Fibroblast of mammary gland (primary cell): ENCODE measurements around the gene PLEKHG4B.

Experiments
- DNase-seq: peaks from one replicate; pipeline ENCODE4 v3.0.0-alpha.2; 2010; ENCODE audit warnings: low read depth
- H3K4me3 ChIP-seq: 2 replicates; pipeline ENCODE4 v1.5.1; 2011; ENCODE audit warnings: low read depth, mild to moderate bottlenecking, low read length, moderate library complexity; ENCODE audit not compliant: control insufficient read depth
- CTCF ChIP-seq: conservative IDR thresholded peaks from 2 replicates; pipeline ENCODE4 v1.5.1; 2011; ENCODE audit warnings: low read depth, low read length, inconsistent platforms; ENCODE audit not compliant: control insufficient read depth, insufficient read depth

The PLEKHG4B gene

GRCh38 chr5:189486-189885 lies 97.5 kb downstream of the PLEKHG4B start:
- no peak overlapping the region for H3K4me3 ChIP-seq
- DNase-seq: no peak
- no peak for TF ChIP-seq CTCF

DNA sequence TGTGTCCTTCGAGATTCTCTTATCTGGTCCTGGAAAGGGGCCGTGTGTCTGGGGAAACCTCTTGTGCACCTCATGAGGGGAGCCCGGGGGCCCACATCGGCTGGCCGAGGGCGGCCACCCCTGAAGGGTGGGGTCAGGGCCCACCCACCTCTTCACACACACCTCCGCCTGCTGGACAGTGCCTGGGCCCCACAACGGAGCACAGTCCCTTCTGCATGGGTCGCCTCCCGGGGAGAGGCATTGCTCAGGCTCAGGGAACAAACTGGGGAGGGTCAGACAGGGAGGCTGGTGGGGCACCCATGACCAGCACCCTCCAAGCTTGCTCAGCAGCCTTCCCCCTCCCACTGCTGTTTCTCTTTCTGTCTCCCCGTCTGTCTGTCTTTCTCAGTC lies 98.0 kb downstream of the PLEKHG4B start:
- no peak for DNase-seq
- no peak for TF ChIP-seq CTCF

DNA sequence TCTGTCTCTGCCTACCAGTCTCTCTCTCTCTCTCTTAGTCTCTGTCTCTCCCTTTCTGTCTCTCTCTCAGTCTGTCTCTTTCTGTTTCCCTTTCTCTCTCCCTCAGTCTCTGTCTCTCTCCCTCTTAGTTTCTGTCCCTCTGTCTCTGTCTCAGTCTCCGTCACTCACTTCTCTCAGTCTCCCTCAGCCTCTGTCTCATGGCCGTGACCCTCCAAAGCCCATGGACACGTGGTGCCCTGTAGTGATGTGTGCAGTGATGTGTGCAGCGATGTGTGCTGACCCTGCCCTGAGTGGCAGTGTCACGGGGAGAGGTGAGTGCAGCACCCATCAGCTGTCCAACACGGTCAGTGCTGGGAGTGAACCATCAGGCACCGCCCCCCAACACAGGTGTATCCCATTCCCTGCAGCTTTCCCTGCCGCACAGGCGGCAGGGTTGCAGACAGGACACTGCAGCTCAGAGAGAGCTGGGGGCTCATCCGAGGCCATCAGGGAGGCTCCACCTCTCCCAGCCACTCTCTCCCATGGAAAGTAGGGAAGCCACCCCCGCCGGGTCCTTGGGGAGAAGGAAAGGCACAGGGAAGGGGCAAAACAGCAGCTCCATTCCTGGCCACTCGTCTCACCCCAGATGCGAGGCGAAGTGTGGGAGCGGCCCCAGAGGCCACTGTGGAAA lies 98.5 kb downstream of the PLEKHG4B start:
- no peak for TF ChIP-seq CTCF
- H3K4me3 ChIP-seq: no peak overlapping the region
- DNase-seq: no peak

More for the DNA sequence above, 98.0 kb downstream of the PLEKHG4B start:
- no peak overlapping the region for H3K4me3 ChIP-seq

DNA sequence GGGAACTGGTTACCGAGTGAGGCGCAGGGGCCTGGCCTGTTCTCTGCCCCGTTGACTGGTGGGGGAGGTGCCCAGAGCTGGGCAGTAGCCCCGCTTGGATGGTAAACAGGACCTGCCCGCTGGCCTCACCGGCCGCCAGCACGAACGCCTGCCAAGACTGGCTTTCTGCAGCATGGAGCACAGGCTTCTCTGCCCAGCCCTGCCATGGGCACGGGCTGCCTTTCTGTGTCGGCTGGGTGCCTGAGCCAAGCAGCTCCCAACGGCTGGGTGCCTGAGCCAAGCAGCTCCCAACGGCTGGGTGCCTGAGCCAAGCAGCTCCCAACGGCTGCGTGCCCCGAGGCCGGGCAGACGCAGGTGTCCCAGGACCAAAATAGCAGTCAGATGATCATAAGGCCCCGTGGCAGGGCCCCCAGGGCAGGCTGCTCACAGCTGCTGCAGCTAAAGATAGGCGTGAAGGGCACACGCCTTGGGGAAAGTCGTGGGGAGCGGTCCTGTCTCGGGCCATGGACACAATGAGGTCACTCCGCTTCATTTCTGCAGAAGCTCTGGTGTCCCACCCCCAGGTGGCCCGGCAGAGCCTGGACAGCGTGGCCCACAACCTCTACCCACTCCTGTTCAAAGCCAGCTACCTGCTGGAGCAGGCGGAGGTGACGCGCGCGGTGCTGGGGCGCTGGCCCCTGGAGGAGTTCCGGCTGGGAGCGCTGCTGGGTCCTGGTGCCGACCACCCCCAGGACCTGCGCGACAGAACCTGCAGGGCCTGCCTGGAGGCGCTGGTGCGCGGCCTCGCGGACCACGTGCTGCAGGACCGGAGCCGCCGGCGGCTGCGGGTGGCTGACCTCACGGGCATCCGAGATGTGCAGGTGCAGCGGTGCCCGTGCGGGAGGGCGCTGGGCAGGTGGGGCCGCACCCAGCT lies 99.3 kb downstream of the PLEKHG4B start, which contains the start of gene LRRC14B:
Gene LRRC14B, plus strand, starts transcription at position 460 of the 913 bp plus-strand sequence. Its CDS starts 44 bp downstream, at position 504.
- no peak for TF ChIP-seq CTCF
- no peak within 1 kb of the TSS for H3K4me3 ChIP-seq
- DNase-seq: no peak

DNA sequence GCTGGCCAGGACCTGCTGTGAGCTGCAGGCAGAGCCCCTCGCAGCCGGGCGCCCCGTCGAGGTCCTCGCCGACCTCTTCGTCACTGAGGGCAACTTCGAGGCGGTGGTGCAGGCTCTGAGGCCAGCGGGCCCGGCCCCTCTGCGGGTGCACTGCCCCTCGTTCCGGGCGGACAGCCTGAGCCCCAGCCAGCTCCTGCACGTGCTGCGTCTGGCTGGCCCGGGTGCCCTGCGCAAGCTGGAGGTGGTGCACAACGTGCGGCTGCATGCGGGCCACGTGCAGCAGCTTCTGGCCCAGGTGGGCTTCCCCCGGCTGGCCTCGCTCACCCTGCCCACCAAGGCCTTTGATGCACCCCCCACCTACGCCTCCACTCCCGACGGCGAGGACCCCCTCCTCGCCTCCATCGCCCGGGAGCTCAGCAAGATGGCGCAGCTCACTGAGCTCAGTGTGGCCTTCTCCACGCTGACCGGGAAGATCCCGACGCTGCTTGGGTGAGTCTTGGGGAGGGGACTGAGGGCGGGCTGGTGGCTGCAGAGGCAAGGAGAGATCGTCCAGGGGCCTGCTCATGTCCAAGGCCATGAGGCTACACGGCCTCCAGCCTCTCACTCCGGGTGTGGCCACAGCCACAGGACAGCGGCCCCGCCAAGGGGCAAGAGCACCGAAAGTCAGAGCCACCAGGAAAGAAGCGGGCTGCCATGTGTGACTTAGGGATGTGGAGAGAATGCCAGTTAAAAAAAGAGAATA lies 100.2 kb downstream of the PLEKHG4B start:
- H3K4me3 ChIP-seq: no peak overlapping the region
- TF ChIP-seq CTCF: no peak
- DNase-seq: no peak

DNA sequence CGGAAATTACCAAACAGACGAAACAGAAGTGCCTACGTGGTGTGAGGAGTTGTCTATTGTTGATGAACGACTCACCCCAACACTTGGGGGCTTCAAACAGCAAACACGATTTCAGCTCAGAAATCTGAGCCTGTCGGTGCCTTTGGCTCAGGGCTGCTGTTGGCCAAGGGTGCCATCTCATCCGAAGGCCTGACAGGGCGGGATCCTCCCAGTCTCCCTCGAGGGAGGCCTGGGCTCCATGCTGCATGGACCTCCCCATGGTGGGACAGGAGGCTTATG lies 100.7 kb downstream of the PLEKHG4B start:
- DNase-seq: no peak
- no peak overlapping the region for H3K4me3 ChIP-seq
- no peak for TF ChIP-seq CTCF
